ENCODE measurements around the gene CPNE6. TPM values are rescaled to one million over a fixed set of nuclear protein-coding genes. Genes with fewer than 3 reads are reported as not detected.
A peak's percentile ranks its signal among the peaks of the same experiment; 100 is the strongest.

Gene CPNE6
- total RNA-seq, 1 experiment from 2014 or later: not detected

GRCh38 chr14:24079491-24080141 is 8.3 kb downstream of the CPNE6 start:
- no TSS peak for BruUV-seq (replicated peaks)
- H3K27me3 ChIP-seq (ENCODE audit: insufficient read depth, low read depth): no peaks in the 10 kb centered on the region
- intact Hi-C loops (cut with micrococcal nuclease; ENCODE audit: unreplicated experiment): no loop called here
- no peak for DNase-seq
- no peak overlapping the region for H3K27ac ChIP-seq
- ChIA-PET POLR2A (ENCODE audit: unreplicated experiment) (interaction anchor here (0.6 kb wide), 1 partner anchor 35 kb away, joined by 4 read pairs; no protein-coding TSS in a partner anchor), CTCF (interaction anchor here (0.6 kb wide), 2 partner anchors 11 to 547 kb away, joined by 3 to 11 read pairs; no protein-coding TSS in a partner anchor)
- no peak overlapping the region for H3K4me2 ChIP-seq
- H3K9me2 ChIP-seq (ENCODE audit: insufficient read depth): no peaks in the 10 kb centered on the region
- H4K20me1 ChIP-seq (ENCODE audit: insufficient read depth): no peaks in the 10 kb centered on the region
- no peak for TF ChIP-seq EZH2 (IDR thresholded peaks at IDR 0.05; ENCODE audit: low read depth)
- TF ChIP-seq, protein P1, sequence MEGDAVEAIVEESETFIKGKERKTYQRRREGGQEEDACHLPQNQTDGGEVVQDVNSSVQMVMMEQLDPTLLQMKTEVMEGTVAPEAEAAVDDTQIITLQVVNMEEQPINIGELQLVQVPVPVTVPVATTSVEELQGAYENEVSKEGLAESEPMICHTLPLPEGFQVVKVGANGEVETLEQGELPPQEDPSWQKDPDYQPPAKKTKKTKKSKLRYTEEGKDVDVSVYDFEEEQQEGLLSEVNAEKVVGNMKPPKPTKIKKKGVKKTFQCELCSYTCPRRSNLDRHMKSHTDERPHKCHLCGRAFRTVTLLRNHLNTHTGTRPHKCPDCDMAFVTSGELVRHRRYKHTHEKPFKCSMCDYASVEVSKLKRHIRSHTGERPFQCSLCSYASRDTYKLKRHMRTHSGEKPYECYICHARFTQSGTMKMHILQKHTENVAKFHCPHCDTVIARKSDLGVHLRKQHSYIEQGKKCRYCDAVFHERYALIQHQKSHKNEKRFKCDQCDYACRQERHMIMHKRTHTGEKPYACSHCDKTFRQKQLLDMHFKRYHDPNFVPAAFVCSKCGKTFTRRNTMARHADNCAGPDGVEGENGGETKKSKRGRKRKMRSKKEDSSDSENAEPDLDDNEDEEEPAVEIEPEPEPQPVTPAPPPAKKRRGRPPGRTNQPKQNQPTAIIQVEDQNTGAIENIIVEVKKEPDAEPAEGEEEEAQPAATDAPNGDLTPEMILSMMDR (conservative IDR thresholded peaks at IDR 0.05): no peak
- H3F3A ChIP-seq (ENCODE audit: insufficient read depth, low read depth): no peaks in the 10 kb centered on the region
- no peak overlapping the region for H3K4me3 ChIP-seq
- no peaks in the 10 kb centered on the region for H3K9me3 ChIP-seq (ENCODE audit: insufficient read depth, low read depth)
- H2AFZ ChIP-seq: no peak overlapping the region
- no peaks in the 10 kb centered on the region for H3K36me3 ChIP-seq (ENCODE audit: low read depth)
- peaks cover 10% of the 10 kb centered on the region; the same call in 1 of the 2 replicates for H3K4me1 ChIP-seq (replicated peaks; ENCODE audit: insufficient read depth)
- no peaks in the 10 kb centered on the region for H3K79me2 ChIP-seq (ENCODE audit: low read depth)

DNA sequence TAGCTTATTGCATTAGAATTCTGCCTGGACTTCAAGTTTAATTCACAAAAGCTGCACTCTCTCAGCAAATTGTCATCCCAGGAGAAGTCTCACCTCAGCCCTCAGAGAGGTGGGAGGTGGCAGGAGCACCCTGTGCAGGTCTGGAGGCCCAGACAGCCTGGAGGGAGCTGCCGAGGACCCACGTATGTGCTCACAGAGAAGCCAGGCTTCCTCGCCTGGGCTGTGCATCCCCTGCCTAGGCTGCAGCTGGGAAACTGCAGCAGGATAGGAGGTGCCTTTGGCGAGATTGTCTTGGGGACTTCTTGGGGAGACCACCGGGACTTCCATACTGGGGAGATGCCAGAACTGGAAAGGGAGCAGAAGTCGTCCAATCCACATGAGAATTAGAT is 8.8 kb downstream of the CPNE6 start:
- Histone ChIP-seq H3K4me1 (replicated peaks; ENCODE audit: insufficient read depth) (peaks cover 10% of the 10 kb centered on the region; the same call in 1 of the 2 replicates), H3K36me3 (ENCODE audit: low read depth) (no peaks in the 10 kb centered on the region), H3K4me2 (no peak overlapping the region), H3K9me3 (ENCODE audit: insufficient read depth, low read depth) (no peaks in the 10 kb centered on the region), H4K20me1 (ENCODE audit: insufficient read depth) (no peaks in the 10 kb centered on the region), H3K27me3 (ENCODE audit: insufficient read depth, low read depth) (no peaks in the 10 kb centered on the region), H3F3A (ENCODE audit: insufficient read depth, low read depth) (no peaks in the 10 kb centered on the region), H3K9me2 (ENCODE audit: insufficient read depth) (no peaks in the 10 kb centered on the region), H2AFZ (no peak overlapping the region), H3K4me3 (no peak overlapping the region), H3K79me2 (ENCODE audit: low read depth) (no peaks in the 10 kb centered on the region), H3K27ac (no peak overlapping the region)
- TF ChIP-seq, protein P1 (conservative IDR thresholded peaks at IDR 0.05): no peak
- no peak for TF ChIP-seq EZH2 (IDR thresholded peaks at IDR 0.05; ENCODE audit: low read depth)
- DNase-seq: no peak
- no TSS peak for BruUV-seq (replicated peaks)
- ChIA-PET CTCF (interaction anchor here (0.6 to 1.0 kb wide), 3 partner anchors 12 to 29 kb away, joined by 3 to 11 read pairs (median 3); no protein-coding TSS in a partner anchor), POLR2A (ENCODE audit: unreplicated experiment) (no interaction called here)
- intact Hi-C loops (cut with micrococcal nuclease; ENCODE audit: unreplicated experiment): no loop called here

DNA sequence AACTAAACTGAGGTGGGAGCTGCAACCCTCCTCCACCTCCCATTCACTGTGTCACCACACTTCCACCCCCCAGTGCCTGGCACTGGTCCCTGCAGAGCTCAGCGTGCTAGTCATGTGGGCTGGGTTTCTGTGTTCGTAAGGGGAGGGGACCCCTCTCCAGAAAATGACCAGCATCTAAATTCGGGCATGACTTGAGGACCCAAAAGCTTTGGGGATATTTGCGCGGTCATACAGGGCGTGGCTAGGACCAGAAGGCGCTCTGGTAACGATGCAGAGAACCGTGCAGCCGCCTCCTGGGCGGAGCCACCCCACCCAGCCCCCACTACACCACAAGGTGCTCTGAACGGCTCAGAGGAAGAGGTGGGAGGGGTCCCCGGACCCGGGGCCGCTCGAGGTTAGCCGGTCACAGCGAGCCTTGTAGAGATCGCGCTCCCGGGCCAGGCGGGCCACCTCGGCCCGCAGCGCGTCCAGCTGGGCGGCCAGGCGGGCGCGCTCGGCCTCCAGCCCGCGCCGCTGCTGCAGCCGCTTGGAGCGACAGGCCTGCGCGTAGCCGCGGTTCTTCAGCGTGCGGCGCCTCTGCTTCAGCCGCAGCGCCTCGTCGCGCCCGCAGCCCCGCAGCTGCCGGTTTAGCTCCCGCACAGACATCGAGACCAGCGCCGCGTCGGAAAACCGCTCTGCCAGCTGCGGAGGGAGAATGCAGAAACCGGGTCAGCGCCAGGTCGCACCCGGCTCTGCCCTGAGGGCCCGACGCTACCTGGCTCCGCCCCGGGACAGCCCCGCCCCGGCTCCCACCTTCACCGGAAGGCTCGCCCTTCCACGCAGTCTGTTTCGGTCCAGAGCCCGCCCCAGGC is 9.8 kb downstream of the CPNE6 start:
- Histone ChIP-seq H3K9me3 (ENCODE audit: insufficient read depth, low read depth) (no peaks in the 10 kb centered on the region), H3K4me3 (peak overlapping the region; percentile 68), H3K27me3 (ENCODE audit: insufficient read depth, low read depth) (no peaks in the 10 kb centered on the region), H3K27ac (no peak overlapping the region), H3K36me3 (ENCODE audit: low read depth) (no peaks in the 10 kb centered on the region), H4K20me1 (ENCODE audit: insufficient read depth) (no peaks in the 10 kb centered on the region), H3K79me2 (ENCODE audit: low read depth) (no peaks in the 10 kb centered on the region), H3K9me2 (ENCODE audit: insufficient read depth) (no peaks in the 10 kb centered on the region), H3K4me2 (peak overlapping the region; percentile 77), H3F3A (ENCODE audit: insufficient read depth, low read depth) (no peaks in the 10 kb centered on the region), H2AFZ (peak overlapping the region; percentile 68; the same call in 1 of the 2 replicates), H3K4me1 (replicated peaks; ENCODE audit: insufficient read depth) (peaks cover 10% of the 10 kb centered on the region; the same call in 1 of the 2 replicates)
- TF ChIP-seq EZH2 (IDR thresholded peaks at IDR 0.05; ENCODE audit: low read depth): no peak
- TF ChIP-seq, protein P1 (conservative IDR thresholded peaks at IDR 0.05): no peak
- POLR2A ChIA-PET (ENCODE audit: unreplicated experiment): interaction anchor here (0.6 kb wide), 1 partner anchor 161 kb away, joined by 3 read pairs; the partner anchor contains the start of gene TINF2
- peak in 1 of 2 experiments; percentile 63 for DNase-seq
- no TSS peak for BruUV-seq (replicated peaks)
- CTCF ChIA-PET: interaction anchor here (0.6 to 1.0 kb wide), 3 partner anchors 13 to 28 kb away, joined by 3 to 5 read pairs (median 3); no protein-coding TSS in a partner anchor
- intact Hi-C loops (cut with micrococcal nuclease; ENCODE audit: unreplicated experiment): no loop called here
